ENCODE measurements around the gene EIF4EBP3.

The EIF4EBP3 gene

GRCh38 chr5:140564196-140565023, 16.9 kb downstream of the EIF4EBP3 start, which contains the start of the genes APBB3 and SLC35A4:
Gene APBB3 (minus strand): TSS chr5:140564598. CDS start chr5:140564245, 353 bp downstream.
Gene SLC35A4 (plus strand): TSS chr5:140564828. CDS start chr5:140567170, 2,342 bp downstream.
- H3K4me1 Mint-ChIP-seq (ENCODE audit: low read depth) = peaks cover 37% of the 10 kb centered on the region
- peak within 1 kb of the TSS; percentile 95 for H3K4me3 Mint-ChIP-seq
- H3K36me3 Mint-ChIP-seq (ENCODE audit: low read depth) = peaks cover 32% of the 10 kb centered on the region
- H3K27me3 Mint-ChIP-seq (ENCODE audit: low read depth) = no peaks in the 10 kb centered on the region
- no peaks in the 10 kb centered on the region for H3K9me3 Mint-ChIP-seq
- H3K27ac Mint-ChIP-seq = peak within 1 kb of the TSS; percentile 94

- H3K27me3 Mint-ChIP-seq (ENCODE audit: low read depth) = no peaks in the 10 kb centered on the region
- peaks cover 31% of the 10 kb centered on the region for H3K36me3 Mint-ChIP-seq (ENCODE audit: low read depth)
- H3K4me1 Mint-ChIP-seq (ENCODE audit: low read depth) = peaks cover 42% of the 10 kb centered on the region
- H3K9me3 Mint-ChIP-seq = no peaks in the 10 kb centered on the region
- peak overlapping the region; percentile 94 for H3K27ac Mint-ChIP-seq
- H3K4me3 Mint-ChIP-seq = peak overlapping the region; percentile 95
Observed at GRCh38 chr5:140565024-140565779, 17.7 kb downstream of the EIF4EBP3 start.

GRCh38 chr5:140565780-140566095, 18.3 kb downstream of the EIF4EBP3 start:
- no peaks in the 10 kb centered on the region for H3K9me3 Mint-ChIP-seq
- H3K36me3 Mint-ChIP-seq (ENCODE audit: low read depth) = peaks cover 30% of the 10 kb centered on the region
- peak overlapping the region; percentile 95 for H3K4me3 Mint-ChIP-seq
- H3K27me3 Mint-ChIP-seq (ENCODE audit: low read depth) = no peaks in the 10 kb centered on the region
- H3K4me1 Mint-ChIP-seq (ENCODE audit: low read depth) = peaks cover 41% of the 10 kb centered on the region
- H3K27ac Mint-ChIP-seq = peak overlapping the region; percentile 94

- Mint-ChIP-seq H3K4me1 (ENCODE audit: low read depth) (peaks cover 43% of the 10 kb centered on the region), H3K9me3 (no peaks in the 10 kb centered on the region), H3K27ac (no peak overlapping the region), H3K27me3 (ENCODE audit: low read depth) (no peaks in the 10 kb centered on the region), H3K4me3 (peak overlapping the region; percentile 29), H3K36me3 (ENCODE audit: low read depth) (peaks cover 29% of the 10 kb centered on the region)
Observed at GRCh38 chr5:140566665-140567064, 19.2 kb downstream of the EIF4EBP3 start.

GRCh38 chr5:140567136-140567818, 19.8 kb downstream of the EIF4EBP3 start:
- Mint-ChIP-seq H3K4me1 (ENCODE audit: low read depth) (peaks cover 43% of the 10 kb centered on the region), H3K27me3 (ENCODE audit: low read depth) (no peaks in the 10 kb centered on the region), H3K4me3 (peak overlapping the region; percentile 32), H3K36me3 (ENCODE audit: low read depth) (peaks cover 29% of the 10 kb centered on the region), H3K9me3 (no peaks in the 10 kb centered on the region), H3K27ac (no peak overlapping the region)

- Mint-ChIP-seq H3K4me1 (ENCODE audit: low read depth) (peaks cover 39% of the 10 kb centered on the region), H3K27ac (peak overlapping the region; percentile 95), H3K36me3 (ENCODE audit: low read depth) (peaks cover 29% of the 10 kb centered on the region), H3K27me3 (ENCODE audit: low read depth) (no peaks in the 10 kb centered on the region), H3K9me3 (no peaks in the 10 kb centered on the region), H3K4me3 (peak overlapping the region; percentile 32)
Observed at GRCh38 chr5:140567871-140568270, 20.4 kb downstream of the EIF4EBP3 start.

- H3K4me1 Mint-ChIP-seq (ENCODE audit: low read depth) = peaks cover 35% of the 10 kb centered on the region
- H3K4me3 Mint-ChIP-seq = peak overlapping the region; percentile 66
- peak overlapping the region; percentile 95 for H3K27ac Mint-ChIP-seq
- H3K36me3 Mint-ChIP-seq (ENCODE audit: low read depth) = peaks cover 31% of the 10 kb centered on the region
- H3K27me3 Mint-ChIP-seq (ENCODE audit: low read depth) = no peaks in the 10 kb centered on the region
- no peaks in the 10 kb centered on the region for H3K9me3 Mint-ChIP-seq
Observed at GRCh38 chr5:140568443-140569063, 21.1 kb downstream of the EIF4EBP3 start.

- peaks cover 33% of the 10 kb centered on the region for H3K4me1 Mint-ChIP-seq (ENCODE audit: low read depth)
- peaks cover 31% of the 10 kb centered on the region for H3K36me3 Mint-ChIP-seq (ENCODE audit: low read depth)
- no peaks in the 10 kb centered on the region for H3K27me3 Mint-ChIP-seq (ENCODE audit: low read depth)
- peak overlapping the region; percentile 95 for H3K27ac Mint-ChIP-seq
- H3K4me3 Mint-ChIP-seq = peak overlapping the region; percentile 66
- no peaks in the 10 kb centered on the region for H3K9me3 Mint-ChIP-seq
Observed at GRCh38 chr5:140569197-140569596, 21.7 kb downstream of the EIF4EBP3 start.

GRCh38 chr5:140570058-140570457, 22.6 kb downstream of the EIF4EBP3 start:
- H3K27me3 Mint-ChIP-seq (ENCODE audit: low read depth) = no peaks in the 10 kb centered on the region
- peak overlapping the region; percentile 95 for H3K27ac Mint-ChIP-seq
- peaks cover 27% of the 10 kb centered on the region for H3K36me3 Mint-ChIP-seq (ENCODE audit: low read depth)
- H3K9me3 Mint-ChIP-seq = no peaks in the 10 kb centered on the region
- H3K4me3 Mint-ChIP-seq = no peak overlapping the region
- peaks cover 34% of the 10 kb centered on the region for H3K4me1 Mint-ChIP-seq (ENCODE audit: low read depth)

- Mint-ChIP-seq H3K4me3 (no peak overlapping the region), H3K9me3 (no peaks in the 10 kb centered on the region), H3K27ac (peak overlapping the region; percentile 71), H3K4me1 (ENCODE audit: low read depth) (peaks cover 31% of the 10 kb centered on the region), H3K36me3 (ENCODE audit: low read depth) (peaks cover 25% of the 10 kb centered on the region), H3K27me3 (ENCODE audit: low read depth) (no peaks in the 10 kb centered on the region)
Observed at GRCh38 chr5:140570488-140570887, 23.0 kb downstream of the EIF4EBP3 start.

GRCh38 chr5:140571105-140571504, 23.6 kb downstream of the EIF4EBP3 start:
- H3K36me3 Mint-ChIP-seq (ENCODE audit: low read depth) = peaks cover 23% of the 10 kb centered on the region
- peaks cover 27% of the 10 kb centered on the region for H3K4me1 Mint-ChIP-seq (ENCODE audit: low read depth)
- H3K27ac Mint-ChIP-seq = no peak overlapping the region
- no peaks in the 10 kb centered on the region for H3K9me3 Mint-ChIP-seq
- H3K27me3 Mint-ChIP-seq (ENCODE audit: low read depth) = no peaks in the 10 kb centered on the region
- H3K4me3 Mint-ChIP-seq = no peak overlapping the region

- Mint-ChIP-seq H3K27me3 (ENCODE audit: low read depth) (no peaks in the 10 kb centered on the region), H3K9me3 (no peaks in the 10 kb centered on the region), H3K4me3 (no peak overlapping the region), H3K27ac (no peak overlapping the region), H3K36me3 (ENCODE audit: low read depth) (peaks cover 7% of the 10 kb centered on the region), H3K4me1 (ENCODE audit: low read depth) (peaks cover 22% of the 10 kb centered on the region)
Observed at GRCh38 chr5:140573683-140574082, 26.2 kb downstream of the EIF4EBP3 start.

GRCh38 chr5:140574165-140574564, 26.7 kb downstream of the EIF4EBP3 start:
- H3K9me3 Mint-ChIP-seq = no peaks in the 10 kb centered on the region
- no peak overlapping the region for H3K27ac Mint-ChIP-seq
- peaks cover 17% of the 10 kb centered on the region for H3K4me1 Mint-ChIP-seq (ENCODE audit: low read depth)
- H3K27me3 Mint-ChIP-seq (ENCODE audit: low read depth) = no peaks in the 10 kb centered on the region
- H3K36me3 Mint-ChIP-seq (ENCODE audit: low read depth) = peaks cover 5% of the 10 kb centered on the region
- H3K4me3 Mint-ChIP-seq = no peak overlapping the region

GRCh38 chr5:140575309-140575708, 27.8 kb downstream of the EIF4EBP3 start:
- Mint-ChIP-seq H3K4me3 (no peak overlapping the region), H3K9me3 (no peaks in the 10 kb centered on the region), H3K36me3 (ENCODE audit: low read depth) (peaks cover 5% of the 10 kb centered on the region), H3K4me1 (ENCODE audit: low read depth) (peaks cover 12% of the 10 kb centered on the region), H3K27ac (no peak overlapping the region), H3K27me3 (ENCODE audit: low read depth) (peaks cover 3% of the 10 kb centered on the region)
